HG02852 (cell line): ENCODE data around the gene RNFT2.
"Not testable (repeated sequence)": the region's sequence is repeated elsewhere in the genome, so short reads cannot be mapped to it uniquely, and the experiment has no call there.

Source experiments
- ATAC-seq: cut with Tn5 transposase; IDR thresholded peaks from one replicate; pipeline ENCODE4 v1.9.1; 2021; ENCODE audit warnings: mild to moderate bottlenecking, moderate library complexity; ENCODE audit not compliant: unreplicated experiment

RNFT2 gene

GRCh38 chr12:116742787-116743186 lies 4.7 kb downstream of the RNFT2 start:
- not testable (repeated sequence) for ATAC-seq

GRCh38 chr12:116744766-116745165 lies 6.7 kb downstream of the RNFT2 start:
- ATAC-seq = no peak

GRCh38 chr12:116745554-116745953 lies 7.4 kb downstream of the RNFT2 start:
- no peak for ATAC-seq

GRCh38 chr12:116749884-116750283 lies 11.8 kb downstream of the RNFT2 start:
- no peak for ATAC-seq

GRCh38 chr12:116750298-116750697 lies 12.2 kb downstream of the RNFT2 start:
- no peak for ATAC-seq

DNA sequence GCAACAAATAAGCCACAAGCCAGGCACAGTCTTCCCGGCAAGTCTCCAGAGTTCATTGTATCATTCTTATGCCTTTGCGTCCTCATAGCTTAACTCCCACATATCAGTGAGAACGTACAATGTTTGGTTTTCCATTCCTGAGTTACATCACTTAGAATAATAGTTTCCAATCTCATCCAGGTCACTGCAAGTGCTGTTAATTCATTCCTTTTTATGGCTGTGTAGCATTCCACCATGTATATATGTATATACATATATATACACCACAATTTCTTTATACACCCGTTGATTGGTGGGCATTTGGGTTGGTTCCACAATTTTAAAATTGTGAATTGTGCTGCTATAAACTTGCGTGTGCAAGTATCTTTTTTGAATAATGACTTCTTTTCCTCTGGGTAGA lies 16.0 kb downstream of the RNFT2 start:
- not testable (repeated sequence) for ATAC-seq

GRCh38 chr12:116754783-116755182 lies 16.7 kb downstream of the RNFT2 start:
- not testable (repeated sequence) for ATAC-seq

- ATAC-seq = no peak
Observed at GRCh38 chr12:116759783-116760621, 21.9 kb downstream of the RNFT2 start.

DNA sequence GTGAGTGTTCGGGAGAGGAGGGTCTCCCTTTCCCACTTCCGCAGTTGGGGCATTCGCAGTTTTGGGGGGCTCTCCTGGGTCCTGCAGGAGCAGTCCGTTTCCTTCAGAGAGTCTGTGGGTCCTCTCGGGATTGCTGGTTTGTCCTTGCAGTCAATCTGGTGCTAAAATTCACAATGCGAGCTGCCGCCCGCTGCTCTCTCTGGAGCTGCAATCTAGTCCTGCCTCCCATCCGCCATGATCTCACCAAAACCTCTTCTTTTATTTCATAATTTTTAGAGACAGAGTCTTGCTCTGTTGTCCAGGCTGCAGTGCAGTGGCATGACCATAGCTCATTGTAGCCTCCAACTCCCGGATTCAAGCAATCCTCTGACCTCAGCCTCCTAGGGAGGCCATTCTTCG lies 22.5 kb downstream of the RNFT2 start:
- ATAC-seq = no peak

GRCh38 chr12:116761499-116761898 lies 23.4 kb downstream of the RNFT2 start:
- no peak for ATAC-seq

DNA sequence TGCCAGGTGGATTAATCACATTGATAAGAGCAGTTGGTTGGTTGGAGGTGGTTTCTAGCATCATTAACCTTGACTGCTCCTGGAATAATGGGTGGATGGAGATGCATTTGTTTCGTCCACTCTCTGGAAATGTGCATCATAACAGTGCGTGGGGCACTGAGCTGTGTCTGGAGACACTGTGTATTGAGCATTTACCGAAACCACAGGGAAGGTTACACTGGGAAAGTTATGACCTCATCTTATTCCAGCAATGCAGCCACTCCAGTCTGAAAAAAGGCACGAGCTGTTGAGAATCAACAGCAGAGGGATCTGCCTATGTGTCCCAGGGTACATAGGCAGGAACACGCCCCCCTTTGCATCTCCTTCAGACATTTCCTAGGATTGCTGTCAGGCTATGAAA lies 27.2 kb downstream of the RNFT2 start:
- no peak for ATAC-seq

- ATAC-seq = no peak
Observed at GRCh38 chr12:116766285-116766684, 28.2 kb downstream of the RNFT2 start.

GRCh38 chr12:116766746-116767145 lies 28.6 kb downstream of the RNFT2 start:
- no peak for ATAC-seq

GRCh38 chr12:116771651-116772050 lies 33.5 kb downstream of the RNFT2 start:
- no peak for ATAC-seq

DNA sequence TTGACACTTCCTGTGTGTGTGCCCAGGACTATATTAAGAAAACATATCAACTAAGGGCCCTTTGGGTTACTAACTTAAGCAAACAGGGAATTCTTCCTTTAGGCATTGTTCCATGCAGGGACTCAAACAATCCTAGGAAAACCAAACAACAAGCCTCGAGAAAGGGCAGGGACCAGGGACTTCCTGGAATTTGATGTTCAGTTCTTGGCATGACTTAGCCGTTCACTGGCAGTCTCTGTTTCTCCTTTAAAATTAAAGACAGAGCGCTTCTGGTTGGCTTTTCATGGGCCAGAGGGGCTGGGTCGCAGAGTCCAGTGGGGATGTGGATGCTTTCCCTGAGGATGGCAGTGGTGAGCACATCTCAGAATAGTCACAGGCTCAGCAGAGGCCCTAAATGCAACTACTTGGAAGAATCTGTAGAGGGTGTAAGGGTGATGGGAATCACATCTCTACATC lies 35.2 kb downstream of the RNFT2 start:
- ATAC-seq = no peak

DNA sequence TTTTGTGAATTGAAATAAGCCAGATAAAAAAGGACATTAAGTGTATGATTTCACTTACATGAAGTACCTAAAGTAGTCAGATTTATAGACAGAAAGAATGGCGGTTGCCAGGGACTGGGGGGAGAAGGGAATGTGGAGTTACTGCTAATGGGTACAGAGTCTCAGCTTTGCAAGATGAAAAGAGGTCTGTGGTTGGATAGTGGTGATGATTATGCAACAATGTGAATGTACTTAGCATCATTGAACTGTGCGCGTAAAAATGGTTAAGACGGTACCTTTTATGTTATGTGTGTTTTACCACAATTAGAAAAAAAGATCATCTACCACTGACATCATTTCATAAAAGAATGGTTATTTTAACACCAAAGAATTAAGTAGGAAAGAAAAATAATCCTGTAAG lies 35.9 kb downstream of the RNFT2 start:
- ATAC-seq = no peak

DNA sequence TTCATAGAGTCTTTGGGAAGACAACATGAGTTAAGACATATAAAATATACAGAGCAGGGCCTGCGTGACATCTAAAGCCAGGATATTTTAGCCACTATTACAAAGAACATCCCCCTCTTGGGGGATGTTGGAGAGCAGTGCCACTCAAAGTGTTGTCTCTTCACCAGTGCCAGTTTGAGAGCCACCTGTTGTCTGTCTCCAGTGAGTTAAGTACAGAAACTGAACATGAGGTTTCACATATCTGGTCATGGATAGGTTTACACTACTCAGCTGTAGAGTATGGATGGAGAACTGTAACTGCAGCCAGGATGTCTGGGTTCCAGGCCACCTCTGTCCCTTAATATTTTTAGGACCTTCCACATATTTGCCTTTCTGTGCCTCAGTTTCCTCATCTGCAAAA lies 39.1 kb downstream of the RNFT2 start:
- no peak for ATAC-seq

DNA sequence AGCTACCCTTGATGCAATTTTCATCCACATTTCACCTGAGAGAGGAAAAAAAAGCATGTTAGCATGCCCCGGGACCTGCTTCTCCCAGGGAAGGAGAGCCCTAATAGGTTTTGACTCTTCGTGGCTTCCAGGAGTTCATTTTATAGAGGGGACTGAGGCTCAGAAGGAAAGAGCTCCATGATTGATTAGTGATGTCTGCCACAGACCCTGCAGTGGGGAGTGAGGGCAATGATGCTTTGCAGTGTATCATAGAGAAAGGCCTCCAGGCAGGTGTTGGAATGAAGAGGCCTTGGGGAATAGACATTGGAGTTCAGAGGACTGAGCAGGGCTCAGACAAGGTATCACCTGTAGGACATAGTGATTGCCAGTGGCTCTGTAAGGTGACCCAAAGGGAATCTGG lies 41.5 kb downstream of the RNFT2 start:
- no peak for ATAC-seq

GRCh38 chr12:116780942-116781341 lies 42.8 kb downstream of the RNFT2 start:
- no peak for ATAC-seq

DNA sequence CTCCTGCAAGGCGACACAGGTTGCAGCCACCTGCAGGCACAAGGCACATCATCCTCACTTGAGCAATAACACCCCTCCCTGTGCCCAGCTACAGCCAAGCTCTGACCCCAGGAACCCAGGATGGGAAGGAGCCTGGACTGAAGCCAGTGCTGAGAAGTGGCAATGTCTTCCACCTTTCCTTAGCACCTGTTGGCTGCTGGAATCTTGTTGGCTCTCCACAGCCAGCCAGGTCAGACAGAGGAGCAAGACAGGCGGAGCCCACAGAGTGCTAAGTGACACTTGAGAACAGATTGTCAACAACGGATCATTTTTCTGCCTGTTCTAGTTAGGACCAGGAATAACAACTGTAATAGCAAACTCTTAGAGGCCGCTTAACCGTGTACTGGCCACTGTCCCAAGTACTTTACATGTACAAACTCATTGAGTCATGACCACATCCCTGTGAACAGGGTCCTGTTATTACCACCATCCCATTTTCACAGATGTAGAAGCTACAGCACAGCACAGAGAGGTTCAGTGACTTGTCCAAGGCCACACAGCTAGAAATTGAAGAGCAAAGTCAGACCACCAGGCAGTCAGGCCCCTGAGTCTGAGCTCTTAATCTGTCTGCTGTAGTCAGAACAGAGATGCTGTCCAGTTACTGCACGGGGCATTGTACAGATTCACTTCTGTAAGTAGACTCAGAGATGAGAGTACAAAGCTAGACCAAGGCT lies 45.6 kb downstream of the RNFT2 start:
- ATAC-seq = no peak

GRCh38 chr12:116784238-116784612 lies 46.1 kb downstream of the RNFT2 start:
- ATAC-seq = no peak

GRCh38 chr12:116789562-116789961 lies 51.4 kb downstream of the RNFT2 start:
- ATAC-seq = not testable (repeated sequence)
